Nephron (organoid): ENCODE data around the gene ARMC7.

ENCODE experiments used
- H3K27ac Mint-ChIP-seq, 3 experiments: 2 replicates each; pipeline ENCODE4 v1.8.0; 2020; ENCODE audit warnings: mixed read lengths in 3 of 3, mild to moderate bottlenecking in 2 of 3, moderate library complexity in 1 of 3
- H3K27me3 Mint-ChIP-seq: 2 replicates; pipeline ENCODE4 v1.8.0; 2021; ENCODE audit warnings: low read depth, mild to moderate bottlenecking, moderate library complexity, mixed read lengths
- H3K36me3 Mint-ChIP-seq: 2 replicates; pipeline ENCODE4 v1.8.0; 2020; ENCODE audit warnings: low read depth, mixed read lengths
- H3K4me1 Mint-ChIP-seq: 2 replicates; pipeline ENCODE4 v1.8.0; 2020; ENCODE audit warnings: mixed read lengths
- H3K4me3 Mint-ChIP-seq, 3 experiments: 2 replicates each; pipeline ENCODE4 v1.8.0; 2020; ENCODE audit warnings: mild to moderate bottlenecking in 3 of 3, mixed read lengths in 3 of 3, moderate library complexity in 2 of 3
- H3K9me3 Mint-ChIP-seq: 2 replicates; pipeline ENCODE4 v1.8.0; 2020; ENCODE audit warnings: mixed read lengths
- CTCF ChIP-seq, 3 experiments: fragments of 200-600 bp; sonication (generic); IDR thresholded peaks; one replicate each; pipeline ENCODE4 v1.5.0; 2021; ENCODE audit warnings: antibody characterized with exemption in 3 of 3; ENCODE audit not compliant: unreplicated experiment in 3 of 3

ARMC7 gene

DNA sequence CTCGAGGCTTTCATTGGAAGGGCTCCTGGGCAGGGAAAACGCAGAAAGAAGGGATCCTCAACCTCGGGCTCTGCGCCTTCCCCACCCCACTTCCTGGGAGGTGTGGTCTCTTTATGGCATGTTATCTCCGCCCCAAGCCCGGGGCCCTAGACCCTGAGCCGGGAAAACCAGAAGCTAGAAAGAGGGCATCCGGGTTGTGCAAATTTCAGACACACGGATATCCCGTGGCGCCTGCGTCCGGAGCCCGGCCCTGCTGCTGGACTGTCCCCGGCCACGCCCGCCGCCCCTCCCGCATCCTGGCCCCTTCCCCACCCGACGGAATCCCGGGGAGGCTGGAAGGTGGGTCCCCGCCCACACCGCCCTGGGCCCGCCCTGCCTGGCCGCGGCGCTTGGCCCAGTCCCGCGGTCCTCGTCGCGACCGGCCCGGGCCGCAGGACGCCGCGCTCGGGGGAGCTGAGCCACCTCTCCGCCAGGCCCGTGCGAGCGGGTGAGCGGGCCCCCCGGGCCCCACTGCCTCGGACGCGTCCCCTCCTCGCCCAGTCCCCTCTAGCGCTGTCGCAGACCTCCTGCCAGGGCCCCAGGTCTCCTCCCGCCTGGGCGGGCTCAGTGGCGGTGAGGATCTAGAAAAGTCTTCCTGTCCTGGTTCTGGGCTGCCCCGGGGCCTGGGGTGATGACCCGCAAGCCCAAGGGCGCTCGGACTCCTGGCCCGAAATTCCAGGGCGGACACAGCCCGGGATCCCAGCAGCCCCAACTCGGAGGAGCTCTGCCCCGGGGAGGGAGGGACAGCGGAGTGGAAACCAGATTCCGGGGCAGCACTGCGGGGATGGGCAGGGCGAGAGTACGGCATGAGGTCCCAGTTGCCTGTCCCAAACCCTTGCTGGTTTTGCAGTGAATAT is 22.0 kb upstream of the ARMC7 start, which contains the start of gene SLC16A5:
TSS of gene SLC16A5 (plus strand) at position 397 of the 896 bp plus-strand sequence. CDS start 5,683 bp downstream, outside the sequence.
- TF ChIP-seq CTCF (IDR thresholded peaks at IDR 0.05; ENCODE audit: unreplicated experiment in 3 of 3), result no peak
- Mint-ChIP-seq H3K27ac (peak within 1 kb of the TSS; percentile 86 to 87 (median 86)), H3K36me3 (no peaks in the 10 kb centered on the region), H3K9me3 (no peaks in the 10 kb centered on the region), H3K4me3 (peak within 1 kb of the TSS; percentile 78 to 84 (median 83)), H3K27me3 (no peaks in the 10 kb centered on the region), H3K4me1 (peaks cover 59% of the 10 kb centered on the region)

- Mint-ChIP-seq H3K4me1 (peaks cover 59% of the 10 kb centered on the region), H3K36me3 (no peaks in the 10 kb centered on the region), H3K9me3 (no peaks in the 10 kb centered on the region), H3K4me3 (peak overlapping the region; percentile 78 to 83 (median 82)), H3K27ac (peak overlapping the region; percentile 82 to 87 (median 86)), H3K27me3 (no peaks in the 10 kb centered on the region)
- no peak for TF ChIP-seq CTCF (IDR thresholded peaks at IDR 0.05; ENCODE audit: unreplicated experiment in 3 of 3)
These were observed 21.0 kb upstream of the ARMC7 start for GRCh38 chr17:75088465-75089417.

DNA sequence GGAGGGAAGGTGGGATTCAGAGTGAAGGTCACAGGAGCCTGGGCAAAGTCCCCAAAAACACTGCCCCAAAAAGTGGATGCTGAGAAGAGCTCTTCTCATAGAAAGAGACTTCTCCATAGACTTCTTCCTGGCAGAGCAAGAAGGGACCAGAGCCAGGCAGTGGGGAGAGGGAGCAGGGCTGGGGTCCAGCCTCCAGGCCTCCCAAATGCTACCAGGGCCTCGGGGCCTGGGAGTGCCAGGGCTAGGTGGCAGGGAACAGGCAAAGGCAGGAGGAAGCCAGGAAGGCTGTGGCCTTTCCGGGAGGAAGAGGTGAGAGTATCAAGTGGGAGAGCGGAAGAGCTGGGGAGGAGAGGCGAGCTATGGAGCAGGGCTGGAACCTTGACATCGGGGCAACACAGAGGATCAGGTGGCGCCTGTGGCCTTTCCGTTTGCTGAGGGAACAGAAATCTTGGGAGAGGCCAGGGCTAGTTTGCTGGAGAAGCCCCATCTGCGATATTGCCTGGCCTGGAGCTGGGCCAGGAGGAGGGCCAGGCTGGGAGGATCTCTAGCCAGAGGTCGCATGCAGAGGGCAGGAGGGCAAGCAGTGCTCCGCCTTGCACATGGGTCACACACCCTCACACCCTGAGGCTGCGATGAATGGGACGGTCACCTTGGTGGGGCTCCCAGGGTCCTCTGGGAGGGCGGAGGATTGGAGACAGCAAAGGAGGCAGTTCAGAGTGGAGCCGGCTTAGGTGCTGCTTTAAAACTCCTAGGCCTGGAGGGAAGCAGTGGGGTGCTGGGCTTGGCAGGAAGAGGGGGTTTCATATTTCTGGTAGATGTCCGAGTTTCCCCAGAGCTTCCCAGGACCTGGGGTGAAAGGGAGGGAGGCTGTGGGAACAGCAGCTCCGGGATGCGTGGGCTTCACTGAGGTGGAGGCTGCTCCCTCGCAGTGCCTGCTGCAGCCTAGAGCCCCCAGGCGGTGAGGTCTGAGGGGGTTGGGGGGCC is 18.6 kb upstream of the ARMC7 start:
- TF ChIP-seq CTCF (IDR thresholded peaks at IDR 0.05; ENCODE audit: unreplicated experiment in 3 of 3), result no peak
- Mint-ChIP-seq H3K9me3 (no peaks in the 10 kb centered on the region), H3K4me3 (peak overlapping the region; percentile 52 to 76 (median 73)), H3K27me3 (no peaks in the 10 kb centered on the region), H3K27ac (peak overlapping the region; percentile 69 to 87 (median 77)), H3K36me3 (no peaks in the 10 kb centered on the region), H3K4me1 (peaks cover 47% of the 10 kb centered on the region)

GRCh38 chr17:75091855-75092327 is 17.9 kb upstream of the ARMC7 start:
- no peaks in the 10 kb centered on the region for H3K9me3 Mint-ChIP-seq
- no peaks in the 10 kb centered on the region for H3K27me3 Mint-ChIP-seq
- peak overlapping the region; percentile 52 to 76 (median 73) for H3K4me3 Mint-ChIP-seq
- no peak for TF ChIP-seq CTCF (IDR thresholded peaks at IDR 0.05; ENCODE audit: unreplicated experiment in 3 of 3)
- peak overlapping the region; percentile 69 to 87 (median 77) for H3K27ac Mint-ChIP-seq
- H3K36me3 Mint-ChIP-seq, result no peaks in the 10 kb centered on the region
- H3K4me1 Mint-ChIP-seq, result peaks cover 41% of the 10 kb centered on the region
